Measurements from ENCODE around the gene PNMA6F.

PNMA6F gene

GRCh38 chrX:153352858-153353257, 31.3 kb upstream of the PNMA6F start:
- Histone ChIP-seq H3K36me3 (ENCODE audit: control insufficient read depth in 5 of 5, insufficient read depth in 5 of 5, low read length in 5 of 5) (peaks cover 0 to 21% (median 11%) of the 10 kb centered on the region in 5 donors), H3K4me1 (ENCODE audit: control insufficient read depth in 5 of 5, insufficient read depth in 5 of 5, low read length in 5 of 5) (peaks cover 0 to 32% (median under 1%) of the 10 kb centered on the region in 5 donors), H3K4me3 (ENCODE audit: low read depth in 1 of 5, low read length in 5 of 5) (no peak overlapping the region), H3K27me3 (ENCODE audit: control insufficient read depth in 5 of 5, insufficient read depth in 4 of 5, low read length in 5 of 5) (peaks cover 0 to 6% (median 4%) of the 10 kb centered on the region in 5 donors), H3K9ac (ENCODE audit: low read length in 5 of 5) (no peak overlapping the region), H3K9me3 (ENCODE audit: control insufficient read depth in 5 of 5, low read length in 5 of 5) (peaks cover 0 to 11% (median 6%) of the 10 kb centered on the region in 5 donors), H3K27ac (ENCODE audit: low read depth, low read length) (no peak overlapping the region)

GRCh38 chrX:153351981-153352380, 30.4 kb upstream of the PNMA6F start:
- H3K36me3 ChIP-seq (ENCODE audit: control insufficient read depth in 5 of 5, insufficient read depth in 5 of 5, low read length in 5 of 5), result peaks cover 0 to 30% (median 19%) of the 10 kb centered on the region in 5 donors
- H3K27me3 ChIP-seq (ENCODE audit: control insufficient read depth in 5 of 5, insufficient read depth in 4 of 5, low read length in 5 of 5), result peaks cover 0 to 6% (median 4%) of the 10 kb centered on the region in 5 donors
- no peak overlapping the region for H3K4me3 ChIP-seq (ENCODE audit: low read depth in 1 of 5, low read length in 5 of 5)
- no peak overlapping the region for H3K27ac ChIP-seq (ENCODE audit: low read depth, low read length)
- peaks cover 0 to 29% (median 0%) of the 10 kb centered on the region in 5 donors for H3K4me1 ChIP-seq (ENCODE audit: control insufficient read depth in 5 of 5, insufficient read depth in 5 of 5, low read length in 5 of 5)
- H3K9ac ChIP-seq (ENCODE audit: low read length in 5 of 5), result no peak overlapping the region
- H3K9me3 ChIP-seq (ENCODE audit: control insufficient read depth in 5 of 5, low read length in 5 of 5), result peaks cover 0 to 13% (median 6%) of the 10 kb centered on the region in 5 donors

- no peak overlapping the region for H3K27ac ChIP-seq (ENCODE audit: low read depth, low read length)
- peaks cover 0 to 6% (median 4%) of the 10 kb centered on the region in 5 donors for H3K27me3 ChIP-seq (ENCODE audit: control insufficient read depth in 5 of 5, insufficient read depth in 4 of 5, low read length in 5 of 5)
- H3K36me3 ChIP-seq (ENCODE audit: control insufficient read depth in 5 of 5, insufficient read depth in 5 of 5, low read length in 5 of 5), result peaks cover 0 to 40% (median 32%) of the 10 kb centered on the region in 5 donors
- peaks cover 0 to 6% (median 2%) of the 10 kb centered on the region in 5 donors for H3K9me3 ChIP-seq (ENCODE audit: control insufficient read depth in 5 of 5, low read length in 5 of 5)
- no peak overlapping the region for H3K4me3 ChIP-seq (ENCODE audit: low read depth in 1 of 5, low read length in 5 of 5)
- peaks cover 0 to 24% (median 0%) of the 10 kb centered on the region in 5 donors for H3K4me1 ChIP-seq (ENCODE audit: control insufficient read depth in 5 of 5, insufficient read depth in 5 of 5, low read length in 5 of 5)
- no peak overlapping the region for H3K9ac ChIP-seq (ENCODE audit: low read length in 5 of 5)
Measured at GRCh38 chrX:153349952-153350351, 28.4 kb upstream of the PNMA6F start.

- H3K4me1 ChIP-seq (ENCODE audit: control insufficient read depth in 5 of 5, insufficient read depth in 5 of 5, low read length in 5 of 5), result peaks cover 0 to 9% (median 0%) of the 10 kb centered on the region in 5 donors
- peaks cover 0 to 6% (median 2%) of the 10 kb centered on the region in 5 donors for H3K9me3 ChIP-seq (ENCODE audit: control insufficient read depth in 5 of 5, low read length in 5 of 5)
- H3K36me3 ChIP-seq (ENCODE audit: control insufficient read depth in 5 of 5, insufficient read depth in 5 of 5, low read length in 5 of 5), result peaks cover 0 to 54% (median 42%) of the 10 kb centered on the region in 5 donors
- no peak overlapping the region for H3K9ac ChIP-seq (ENCODE audit: low read length in 5 of 5)
- H3K4me3 ChIP-seq (ENCODE audit: low read depth in 1 of 5, low read length in 5 of 5), result no peak overlapping the region
- H3K27ac ChIP-seq (ENCODE audit: low read depth, low read length), result no peak overlapping the region
- H3K27me3 ChIP-seq (ENCODE audit: control insufficient read depth in 5 of 5, insufficient read depth in 4 of 5, low read length in 5 of 5), result peaks cover 0 to 7% (median 4%) of the 10 kb centered on the region in 5 donors
Measured at GRCh38 chrX:153348421-153348820, 26.9 kb upstream of the PNMA6F start.

GRCh38 chrX:153347530-153347929, 26.0 kb upstream of the PNMA6F start:
- peaks cover 0 to 55% (median 42%) of the 10 kb centered on the region in 5 donors for H3K36me3 ChIP-seq (ENCODE audit: control insufficient read depth in 5 of 5, insufficient read depth in 5 of 5, low read length in 5 of 5)
- no peak overlapping the region for H3K9ac ChIP-seq (ENCODE audit: low read length in 5 of 5)
- H3K4me1 ChIP-seq (ENCODE audit: control insufficient read depth in 5 of 5, insufficient read depth in 5 of 5, low read length in 5 of 5), result peaks cover 0 to 4% (median 0%) of the 10 kb centered on the region in 5 donors
- peaks cover 0 to 8% (median 2%) of the 10 kb centered on the region in 5 donors for H3K9me3 ChIP-seq (ENCODE audit: control insufficient read depth in 5 of 5, low read length in 5 of 5)
- H3K4me3 ChIP-seq (ENCODE audit: low read depth in 1 of 5, low read length in 5 of 5), result no peak overlapping the region
- H3K27me3 ChIP-seq (ENCODE audit: control insufficient read depth in 5 of 5, insufficient read depth in 4 of 5, low read length in 5 of 5), result peaks cover 0 to 7% (median 0%) of the 10 kb centered on the region in 5 donors
- H3K27ac ChIP-seq (ENCODE audit: low read depth, low read length), result no peak overlapping the region

- H3K27me3 ChIP-seq (ENCODE audit: control insufficient read depth in 5 of 5, insufficient read depth in 4 of 5, low read length in 5 of 5), result peaks cover 0 to 3% (median 0%) of the 10 kb centered on the region in 5 donors
- peaks cover 0 to 9% (median 5%) of the 10 kb centered on the region in 5 donors for H3K9me3 ChIP-seq (ENCODE audit: control insufficient read depth in 5 of 5, low read length in 5 of 5)
- H3K4me1 ChIP-seq (ENCODE audit: control insufficient read depth in 5 of 5, insufficient read depth in 5 of 5, low read length in 5 of 5), result peaks cover 0 to 4% (median 0%) of the 10 kb centered on the region in 5 donors
- no peak overlapping the region for H3K9ac ChIP-seq (ENCODE audit: low read length in 5 of 5)
- no peak overlapping the region for H3K4me3 ChIP-seq (ENCODE audit: low read depth in 1 of 5, low read length in 5 of 5)
- H3K36me3 ChIP-seq (ENCODE audit: control insufficient read depth in 5 of 5, insufficient read depth in 5 of 5, low read length in 5 of 5), result peaks cover 0 to 38% (median 34%) of the 10 kb centered on the region in 5 donors
- H3K27ac ChIP-seq (ENCODE audit: low read depth, low read length), result no peak overlapping the region
Measured at GRCh38 chrX:153343674-153344073, 22.1 kb upstream of the PNMA6F start.

GRCh38 chrX:153342762-153343558, 21.4 kb upstream of the PNMA6F start:
- Histone ChIP-seq H3K36me3 (ENCODE audit: control insufficient read depth in 5 of 5, insufficient read depth in 5 of 5, low read length in 5 of 5) (peaks cover 0 to 35% (median 31%) of the 10 kb centered on the region in 5 donors), H3K27ac (ENCODE audit: low read depth, low read length) (no peak overlapping the region), H3K9me3 (ENCODE audit: control insufficient read depth in 5 of 5, low read length in 5 of 5) (peaks cover 0 to 9% (median 5%) of the 10 kb centered on the region in 5 donors), H3K4me3 (ENCODE audit: low read depth in 1 of 5, low read length in 5 of 5) (no peak overlapping the region), H3K9ac (ENCODE audit: low read length in 5 of 5) (no peak overlapping the region), H3K4me1 (ENCODE audit: control insufficient read depth in 5 of 5, insufficient read depth in 5 of 5, low read length in 5 of 5) (peaks cover 0 to 7% (median 0%) of the 10 kb centered on the region in 5 donors), H3K27me3 (ENCODE audit: control insufficient read depth in 5 of 5, insufficient read depth in 4 of 5, low read length in 5 of 5) (peaks cover 0 to 3% (median 0%) of the 10 kb centered on the region in 5 donors)

- H3K27ac ChIP-seq (ENCODE audit: low read depth, low read length), result no peak overlapping the region
- peaks cover 0 to 23% (median 19%) of the 10 kb centered on the region in 5 donors for H3K36me3 ChIP-seq (ENCODE audit: control insufficient read depth in 5 of 5, insufficient read depth in 5 of 5, low read length in 5 of 5)
- peaks cover 0 to 22% (median 6%) of the 10 kb centered on the region in 5 donors for H3K4me1 ChIP-seq (ENCODE audit: control insufficient read depth in 5 of 5, insufficient read depth in 5 of 5, low read length in 5 of 5)
- H3K9ac ChIP-seq (ENCODE audit: low read length in 5 of 5), result no peak overlapping the region
- peaks cover 0 to 4% (median 2%) of the 10 kb centered on the region in 5 donors for H3K27me3 ChIP-seq (ENCODE audit: control insufficient read depth in 5 of 5, insufficient read depth in 4 of 5, low read length in 5 of 5)
- H3K4me3 ChIP-seq (ENCODE audit: low read depth in 1 of 5, low read length in 5 of 5), result no peak overlapping the region
- peaks cover 0 to 4% (median 3%) of the 10 kb centered on the region in 5 donors for H3K9me3 ChIP-seq (ENCODE audit: control insufficient read depth in 5 of 5, low read length in 5 of 5)
Measured at GRCh38 chrX:153340111-153340510, 18.5 kb upstream of the PNMA6F start.

- H3K27me3 ChIP-seq (ENCODE audit: control insufficient read depth in 5 of 5, insufficient read depth in 4 of 5, low read length in 5 of 5), result peaks cover 0 to 4% (median 2%) of the 10 kb centered on the region in 5 donors
- no peak overlapping the region for H3K27ac ChIP-seq (ENCODE audit: low read depth, low read length)
- H3K4me3 ChIP-seq (ENCODE audit: low read depth in 1 of 5, low read length in 5 of 5), result no peak overlapping the region
- H3K9ac ChIP-seq (ENCODE audit: low read length in 5 of 5), result no peak overlapping the region
- H3K4me1 ChIP-seq (ENCODE audit: control insufficient read depth in 5 of 5, insufficient read depth in 5 of 5, low read length in 5 of 5), result peaks cover 0 to 23% (median 8%) of the 10 kb centered on the region in 5 donors
- peaks cover 0 to 4% (median 3%) of the 10 kb centered on the region in 5 donors for H3K9me3 ChIP-seq (ENCODE audit: control insufficient read depth in 5 of 5, low read length in 5 of 5)
- H3K36me3 ChIP-seq (ENCODE audit: control insufficient read depth in 5 of 5, insufficient read depth in 5 of 5, low read length in 5 of 5), result peaks cover 0 to 22% (median 16%) of the 10 kb centered on the region in 5 donors
Measured at GRCh38 chrX:153339662-153340061, 18.1 kb upstream of the PNMA6F start.

GRCh38 chrX:153338836-153339235, 17.3 kb upstream of the PNMA6F start:
- H3K27ac ChIP-seq (ENCODE audit: low read depth, low read length), result no peak overlapping the region
- H3K27me3 ChIP-seq (ENCODE audit: control insufficient read depth in 5 of 5, insufficient read depth in 4 of 5, low read length in 5 of 5), result peaks cover 0 to 4% (median 0%) of the 10 kb centered on the region in 5 donors
- peaks cover 0 to 4% (median 3%) of the 10 kb centered on the region in 5 donors for H3K9me3 ChIP-seq (ENCODE audit: control insufficient read depth in 5 of 5, low read length in 5 of 5)
- peaks cover 0 to 13% (median 8%) of the 10 kb centered on the region in 5 donors for H3K36me3 ChIP-seq (ENCODE audit: control insufficient read depth in 5 of 5, insufficient read depth in 5 of 5, low read length in 5 of 5)
- no peak overlapping the region for H3K4me3 ChIP-seq (ENCODE audit: low read depth in 1 of 5, low read length in 5 of 5)
- H3K4me1 ChIP-seq (ENCODE audit: control insufficient read depth in 5 of 5, insufficient read depth in 5 of 5, low read length in 5 of 5), result peaks cover 0 to 23% (median 8%) of the 10 kb centered on the region in 5 donors
- no peak overlapping the region for H3K9ac ChIP-seq (ENCODE audit: low read length in 5 of 5)
